Prostate gland (tissue), 2 donors: ENCODE results near the gene VENTX. TPM values are rescaled to one million over a fixed set of nuclear protein-coding genes. Genes with fewer than 3 reads are reported as not detected.
"Not testable (repeated sequence)": the region's sequence is repeated elsewhere in the genome, so short reads cannot be mapped to it uniquely, and the experiment has no call there.

Experiments
- DNase-seq: peaks from one replicate; pipeline ENCODE4 v3.0.0-alpha.2; 2019; ENCODE audit warnings: low spot score
- H3K27ac ChIP-seq, 2 donors: fragments of 200-600 bp; sonication (generic); 2 replicates each; pipeline ENCODE4 v1.5.1; 2017 to 2019
- H3K27me3 ChIP-seq: fragments of 200-600 bp; sonication (generic); replicated peaks from 2 replicates; pipeline ENCODE4 v1.5.1; 2019; ENCODE audit not compliant: insufficient read depth
- H3K36me3 ChIP-seq, 2 donors: fragments of 200-600 bp; sonication (generic); 1 replicate in 1 of 2; 2 replicates in 1 of 2; pipeline versions ENCODE4 v1.5.1 to v1.8.1; 2017 to 2019
- H3K4me1 ChIP-seq: fragments of 200-600 bp; sonication (generic); replicated peaks from 2 replicates; pipeline ENCODE4 v1.5.1; 2019
- H3K4me3 ChIP-seq, 2 donors: fragments of 200-600 bp; sonication (generic); 2 replicates each; pipeline ENCODE4 v1.5.1; 2017 to 2019
- H3K9me3 ChIP-seq: fragments of 200-600 bp; sonication (generic); 2 replicates; pipeline ENCODE4 v1.5.1; 2017
- POLR2A ChIP-seq: fragments of 450-650 bp; IDR thresholded peaks from one replicate; pipeline ENCODE4 v1.6.1; 2016; ENCODE audit warnings: antibody characterized with exemption, mild to moderate bottlenecking
- POLR2AphosphoS5 ChIP-seq: sonication (generic); formaldehyde crosslinking; IDR thresholded peaks from one replicate; pipeline ENCODE4 v1.6.1; 2017; ENCODE audit warnings: antibody characterized with exemption
- whole genome bisulfite sequencing: methylation state at CpG from one replicate; pipeline ENCODE4 v1.1.5; 2018; 5-methylcytosine and 5-hydroxymethylcytosine counted together
- intact Hi-C: fragments of 100-400 bp; cut with DNase I; formaldehyde crosslinking; loops from one replicate; pipeline ENCODE4 v1.14.2; 2022
- total RNA-seq, 2 donors: library from RNA; depleted of rRNA; stranded (reverse); fragments of >200 nt; gene quantifications; one replicate each; pipeline ENCODE4 v1.1.0, GENCODE V29; 2016
- TF ChIP-seq, protein P1 (sequence below), 4 experiments: fragments of 200-600 bp in 2 of 4; fragments of 450-650 bp in 2 of 4; sonication (generic) in 2 of 4; IDR thresholded peaks; 1 replicate in 3 of 4; 2 replicates in 1 of 4; pipeline ENCODE4 v1.5.1; 2016 to 2019; ENCODE audit warnings: antibody characterized with exemption in 4 of 4, mild to moderate bottlenecking in 2 of 4, moderate library complexity in 2 of 4

The VENTX gene
- total RNA-seq, 2 donors from 2014 or later, result 0.18 to 1.8 TPM

DNA sequence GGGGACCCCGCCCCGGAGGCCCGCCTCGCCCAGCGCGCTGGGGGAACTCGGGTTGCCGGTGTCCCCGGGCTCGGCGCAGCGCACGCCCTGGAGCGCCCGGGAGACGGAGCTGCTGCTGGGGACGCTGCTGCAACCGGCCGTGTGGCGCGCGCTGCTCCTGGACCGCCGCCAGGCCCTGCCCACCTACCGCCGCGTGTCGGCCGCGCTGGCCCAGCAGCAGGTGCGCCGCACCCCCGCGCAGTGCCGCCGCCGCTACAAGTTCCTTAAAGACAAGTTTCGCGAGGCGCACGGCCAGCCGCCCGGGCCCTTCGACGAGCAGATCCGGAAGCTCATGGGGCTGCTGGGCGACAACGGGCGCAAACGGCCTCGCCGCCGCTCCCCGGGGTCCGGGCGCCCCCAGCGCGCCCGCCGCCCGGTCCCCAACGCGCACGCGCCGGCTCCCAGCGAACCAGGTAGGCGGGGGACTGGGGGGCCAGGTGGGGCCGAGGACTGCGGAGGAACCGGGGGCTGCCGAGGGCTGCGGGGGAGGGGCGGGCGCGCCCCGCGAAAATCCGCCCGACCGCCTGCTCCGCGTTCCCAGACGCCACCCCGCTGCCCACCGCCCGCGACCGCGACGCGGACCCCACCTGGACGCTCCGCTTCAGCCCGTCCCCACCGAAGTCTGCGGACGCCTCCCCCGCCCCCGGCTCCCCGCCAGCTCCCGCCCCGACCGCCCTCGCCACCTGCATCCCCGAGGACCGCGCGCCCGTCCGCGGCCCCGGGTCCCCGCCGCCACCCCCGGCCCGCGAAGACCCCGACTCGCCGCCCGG, 7.1 kb upstream of the VENTX start:
- H3K27me3 ChIP-seq, result peaks cover 33% of the 10 kb centered on the region
- DNase-seq, result no peak
- intact Hi-C loops, result no loop called here
- H3K9me3 ChIP-seq, result no peaks in the 10 kb centered on the region
- TF ChIP-seq POLR2A (no peak), POLR2AphosphoS5 (no peak)
- TF ChIP-seq, protein P1, sequence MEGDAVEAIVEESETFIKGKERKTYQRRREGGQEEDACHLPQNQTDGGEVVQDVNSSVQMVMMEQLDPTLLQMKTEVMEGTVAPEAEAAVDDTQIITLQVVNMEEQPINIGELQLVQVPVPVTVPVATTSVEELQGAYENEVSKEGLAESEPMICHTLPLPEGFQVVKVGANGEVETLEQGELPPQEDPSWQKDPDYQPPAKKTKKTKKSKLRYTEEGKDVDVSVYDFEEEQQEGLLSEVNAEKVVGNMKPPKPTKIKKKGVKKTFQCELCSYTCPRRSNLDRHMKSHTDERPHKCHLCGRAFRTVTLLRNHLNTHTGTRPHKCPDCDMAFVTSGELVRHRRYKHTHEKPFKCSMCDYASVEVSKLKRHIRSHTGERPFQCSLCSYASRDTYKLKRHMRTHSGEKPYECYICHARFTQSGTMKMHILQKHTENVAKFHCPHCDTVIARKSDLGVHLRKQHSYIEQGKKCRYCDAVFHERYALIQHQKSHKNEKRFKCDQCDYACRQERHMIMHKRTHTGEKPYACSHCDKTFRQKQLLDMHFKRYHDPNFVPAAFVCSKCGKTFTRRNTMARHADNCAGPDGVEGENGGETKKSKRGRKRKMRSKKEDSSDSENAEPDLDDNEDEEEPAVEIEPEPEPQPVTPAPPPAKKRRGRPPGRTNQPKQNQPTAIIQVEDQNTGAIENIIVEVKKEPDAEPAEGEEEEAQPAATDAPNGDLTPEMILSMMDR (IDR thresholded peaks at IDR 0.05), result no peak
- H3K4me3 ChIP-seq, result peak overlapping the region in 1 of 2 donors; percentile 15
- no peaks in the 10 kb centered on the region for H3K36me3 ChIP-seq
- no peaks in the 10 kb centered on the region for H3K4me1 ChIP-seq
- no peak overlapping the region for H3K27ac ChIP-seq
- 1% methylated on average over 52 of the region's 122 CpGs for WGBS

DNA sequence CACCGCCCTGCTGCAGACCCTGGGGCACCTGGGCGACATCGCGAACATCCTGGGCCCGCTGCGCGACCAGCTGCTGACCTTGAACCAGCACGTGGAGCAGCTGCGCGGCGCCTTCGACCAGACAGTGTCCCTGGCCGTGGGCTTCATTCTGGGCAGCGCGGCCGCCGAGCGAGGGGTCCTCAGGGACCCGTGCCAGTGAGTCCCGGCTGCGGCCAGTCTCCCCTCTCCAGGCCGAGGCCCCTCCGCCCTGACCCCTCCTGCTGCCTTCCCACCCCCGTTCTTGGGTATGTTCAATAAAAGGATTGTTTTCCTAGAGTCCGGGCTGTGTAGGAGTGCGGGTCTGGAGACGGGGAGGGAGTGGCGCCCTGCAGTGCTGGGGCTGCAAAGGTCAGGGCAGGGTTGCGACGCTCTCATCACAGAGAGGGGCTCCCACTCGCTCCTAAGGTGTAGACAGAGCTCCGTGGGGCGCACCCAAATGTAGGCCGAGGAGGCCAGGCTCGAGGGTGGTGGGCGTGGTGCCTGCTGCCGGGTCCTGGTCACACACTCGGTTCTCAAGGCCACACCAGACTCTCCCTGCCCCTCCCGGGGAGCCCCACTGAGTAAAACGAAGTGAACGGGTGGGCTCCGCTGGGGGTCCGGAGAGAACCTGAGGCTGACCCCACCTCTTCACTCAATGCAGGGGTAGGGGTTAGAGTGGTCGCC, 6.3 kb upstream of the VENTX start:
- 23% methylated on average over 44 of the region's 44 CpGs for WGBS
- Histone ChIP-seq H3K27ac (no peak overlapping the region), H3K36me3 (no peaks in the 10 kb centered on the region), H3K4me3 (no peak overlapping the region), H3K4me1 (peaks cover 3% of the 10 kb centered on the region), H3K27me3 (peaks cover 40% of the 10 kb centered on the region), H3K9me3 (no peaks in the 10 kb centered on the region)
- DNase-seq, result no peak
- TF ChIP-seq POLR2AphosphoS5 (no peak), POLR2A (no peak)
- TF ChIP-seq, protein P1 (IDR thresholded peaks at IDR 0.05), result no peak
- intact Hi-C loops, result no loop called here

DNA sequence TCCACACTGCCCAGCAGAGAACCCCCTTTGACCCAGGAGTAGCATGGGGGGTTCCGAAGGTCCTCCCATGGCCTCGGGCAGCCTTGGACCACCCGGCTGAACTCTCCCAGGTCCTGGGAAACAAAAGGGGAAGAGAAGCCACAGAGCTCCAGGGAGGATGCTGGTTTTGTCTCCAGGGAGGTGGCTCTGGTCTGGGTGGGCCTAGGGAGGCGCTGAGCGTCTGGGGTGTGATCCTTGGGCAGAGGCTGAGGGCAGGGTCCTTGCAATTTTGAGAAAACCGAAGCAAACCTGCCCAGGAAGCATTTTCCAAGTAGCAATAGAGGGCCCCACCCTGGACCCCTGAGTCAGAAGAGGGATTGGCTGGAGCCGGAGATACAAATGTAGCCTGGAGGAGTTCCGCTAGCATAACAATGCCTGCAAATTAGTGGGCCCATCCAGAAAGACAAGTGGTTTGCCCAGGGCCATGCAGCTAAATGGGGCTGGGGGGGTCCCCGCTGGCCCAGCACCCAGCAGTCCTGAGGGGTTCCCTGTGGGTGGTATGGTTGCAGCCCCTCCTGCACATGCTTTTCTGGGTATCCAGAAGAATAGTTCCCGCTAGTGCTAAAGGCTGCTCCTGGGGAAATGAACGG, 5.6 kb upstream of the VENTX start:
- TF ChIP-seq POLR2AphosphoS5 (no peak), POLR2A (no peak)
- TF ChIP-seq, protein P1 (IDR thresholded peaks at IDR 0.05), result no peak
- 58% methylated on average over 11 of the region's 11 CpGs for WGBS
- Histone ChIP-seq H3K4me1 (peaks cover 9% of the 10 kb centered on the region), H3K4me3 (no peak overlapping the region), H3K36me3 (no peaks in the 10 kb centered on the region), H3K27me3 (peaks cover 42% of the 10 kb centered on the region), H3K9me3 (no peaks in the 10 kb centered on the region), H3K27ac (no peak overlapping the region)
- DNase-seq, result no peak
- intact Hi-C loops, result no loop called here

DNA sequence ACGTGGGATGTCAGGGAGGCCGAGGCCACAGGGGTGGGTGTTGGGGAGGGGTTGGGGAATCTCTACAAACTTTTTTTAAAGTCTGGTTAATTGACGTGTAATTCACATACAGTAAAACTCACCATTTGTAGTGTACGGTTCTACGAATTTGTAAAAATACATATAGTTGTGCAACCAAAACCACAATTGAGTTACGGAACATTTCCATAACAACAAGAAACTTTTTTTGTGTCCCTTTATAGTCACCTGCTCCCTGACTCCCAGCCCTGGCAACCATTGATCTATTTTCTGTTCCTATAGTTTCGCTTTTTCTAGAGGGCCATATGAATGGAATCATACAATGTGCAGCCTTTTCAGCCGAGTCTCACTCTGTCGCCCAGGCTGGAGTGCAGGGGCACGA, 2.9 kb upstream of the VENTX start:
- intact Hi-C loops, H3K4me3 ChIP-seq, H3K36me3 ChIP-seq, H3K27ac ChIP-seq, DNase-seq, H3K9me3 ChIP-seq: not testable (repeated sequence)
- H3K4me1 ChIP-seq, result peaks cover 10% of the 10 kb centered on the region
- WGBS, result 66% methylated on average over 8 of the region's 10 CpGs
- H3K27me3 ChIP-seq, result peaks cover 62% of the 10 kb centered on the region

DNA sequence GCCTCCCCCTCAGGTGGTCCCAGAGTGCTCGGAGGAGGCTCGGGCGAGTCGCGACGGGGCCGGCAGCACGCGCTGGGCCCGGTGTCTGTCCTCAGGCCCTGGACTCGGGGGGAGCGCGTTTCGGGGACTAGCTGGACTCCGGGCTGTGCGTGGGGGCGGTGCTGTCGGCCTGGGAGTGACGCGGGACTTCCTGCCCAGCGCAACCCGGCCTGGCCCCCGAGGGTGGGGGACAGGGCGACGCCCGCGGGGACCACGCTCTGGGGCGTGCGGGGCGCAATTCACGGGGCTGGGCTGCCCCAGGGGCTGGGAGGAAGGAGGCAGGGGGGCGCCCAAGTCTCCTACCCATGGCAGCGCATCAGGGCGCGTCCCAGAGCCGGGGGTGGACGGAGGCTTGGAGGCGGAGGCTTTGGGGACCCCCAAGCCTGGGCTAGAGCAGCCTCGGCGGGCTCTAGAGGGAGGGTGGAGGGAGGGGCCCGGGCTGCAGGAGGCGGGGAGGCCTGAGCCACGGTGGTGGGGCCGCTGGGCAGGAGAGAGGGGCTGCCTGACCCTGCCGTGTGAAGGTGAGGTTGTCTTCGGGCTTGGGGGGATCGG, 2.3 kb upstream of the VENTX start:
- no peaks in the 10 kb centered on the region for H3K36me3 ChIP-seq
- no peak overlapping the region for H3K27ac ChIP-seq
- 4% methylated on average over 28 of the region's 48 CpGs for WGBS
- intact Hi-C loops, result no loop called here
- TF ChIP-seq POLR2A (no peak), POLR2AphosphoS5 (no peak)
- TF ChIP-seq, protein P1 (IDR thresholded peaks at IDR 0.05), result no peak
- no peak for DNase-seq
- no peak overlapping the region for H3K4me3 ChIP-seq
- no peaks in the 10 kb centered on the region for H3K9me3 ChIP-seq
- peaks cover 60% of the 10 kb centered on the region for H3K27me3 ChIP-seq
- H3K4me1 ChIP-seq, result peaks cover 10% of the 10 kb centered on the region
